Measurements from ENCODE around the gene SLC22A31.
"Not testable (repeated sequence)": the region's sequence is repeated elsewhere in the genome, so short reads cannot be mapped to it uniquely, and the experiment has no call there.

SLC22A31 gene

DNA sequence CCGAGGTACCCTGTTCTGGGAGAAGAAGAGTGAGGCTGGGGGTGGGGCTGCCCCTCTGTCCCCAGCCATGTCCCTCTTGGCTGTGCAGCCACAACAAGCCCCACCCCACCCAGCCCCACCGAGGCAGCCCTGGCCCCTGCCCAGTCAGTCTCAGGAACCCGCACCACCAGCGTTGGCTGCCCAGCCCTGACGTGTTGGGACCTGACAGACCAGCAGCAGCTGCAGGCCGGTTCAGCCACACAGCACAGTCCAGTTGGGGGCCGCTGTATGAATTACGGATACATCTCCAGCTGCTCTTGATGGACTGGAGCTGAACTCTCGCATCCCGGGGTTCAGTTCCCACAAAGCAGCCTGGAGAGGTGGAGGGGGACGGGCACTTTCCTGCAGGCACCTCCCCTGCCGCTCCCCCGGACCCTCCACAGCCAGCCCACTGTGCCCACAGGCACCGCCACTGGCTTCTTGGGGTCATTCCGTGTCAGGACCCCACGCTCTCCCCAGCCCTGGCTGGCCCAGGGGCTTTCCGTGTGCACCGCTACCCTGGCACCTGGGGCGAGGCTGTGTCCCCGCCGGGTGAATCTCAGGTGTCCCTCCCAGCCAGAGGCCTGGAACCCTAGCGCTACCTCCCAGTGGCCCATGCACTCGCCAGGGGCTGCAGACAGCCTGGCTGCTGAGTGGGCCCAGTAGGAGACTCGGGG is 21.7 kb downstream of the SLC22A31 start:
- DNase-seq (ENCODE audit: low read depth), result no peak

DNA sequence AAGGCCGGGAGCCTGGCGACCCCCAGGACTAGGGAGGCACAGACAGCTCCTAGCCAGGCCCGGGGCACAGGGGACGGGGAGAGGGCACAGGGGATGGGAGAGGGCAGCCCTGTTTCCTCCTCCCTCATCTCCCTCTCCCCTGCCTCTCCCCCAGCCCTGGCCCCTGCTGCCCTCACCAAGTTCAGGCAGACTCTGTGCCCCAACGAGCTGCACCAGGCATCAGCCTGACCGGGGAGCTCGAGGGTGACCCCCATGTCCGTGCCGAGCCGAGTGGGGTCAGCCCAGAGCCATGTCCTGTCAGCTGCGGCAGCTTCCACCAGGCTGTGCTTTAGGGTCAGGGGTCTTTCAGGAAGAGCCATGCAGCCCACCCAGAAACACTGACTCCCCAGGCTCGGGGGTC is 22.8 kb downstream of the SLC22A31 start:
- DNase-seq (ENCODE audit: low read depth), result no peak

DNA sequence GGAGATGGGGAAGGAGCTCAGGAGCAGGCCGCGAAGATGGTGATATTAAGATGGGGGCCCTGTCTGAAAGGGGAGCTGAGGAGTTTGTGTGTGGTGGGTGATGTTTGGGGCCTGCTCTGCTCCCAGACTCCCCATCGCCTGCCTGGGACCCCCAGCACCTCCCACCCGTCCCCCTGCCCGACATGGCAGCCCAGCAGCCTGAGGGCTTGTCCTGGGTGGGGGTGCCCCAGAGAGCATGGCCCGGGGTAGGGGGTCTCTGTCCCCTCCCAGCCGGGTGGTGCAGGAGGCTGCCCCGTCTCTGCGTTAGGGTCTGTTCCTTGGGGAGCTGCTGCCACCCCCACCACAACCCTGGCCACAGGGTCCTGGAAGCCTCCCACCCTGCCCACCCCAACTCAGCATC is 23.6 kb downstream of the SLC22A31 start:
- no peak for DNase-seq (ENCODE audit: low read depth)

DNA sequence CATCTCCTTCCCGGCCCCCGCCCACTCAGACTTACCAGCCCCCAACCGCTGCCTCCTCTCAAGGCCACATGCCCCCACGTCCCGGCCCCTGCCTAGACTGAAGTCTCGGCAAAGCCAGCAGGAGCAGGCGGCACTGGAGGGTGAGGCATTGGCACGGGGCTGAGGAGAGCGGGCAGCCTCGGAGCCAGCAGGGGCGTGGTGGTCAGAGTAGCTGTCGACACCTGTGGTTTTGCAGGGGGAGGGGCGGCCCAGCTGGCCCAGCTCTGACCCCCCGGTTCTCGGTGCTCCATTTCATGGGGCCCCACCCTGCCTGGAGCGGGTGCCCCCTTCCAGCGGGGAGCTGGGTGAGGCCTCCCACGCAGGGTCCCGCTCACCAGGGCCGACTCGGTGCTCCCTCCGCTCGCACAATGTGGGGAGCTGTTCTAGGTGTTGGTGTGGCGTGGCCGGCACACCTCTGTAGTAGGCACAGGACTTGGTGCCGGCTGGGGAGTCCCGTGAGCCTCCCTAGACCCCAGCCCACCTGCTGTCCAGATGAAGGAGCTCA is 24.1 kb downstream of the SLC22A31 start:
- no peak for DNase-seq (ENCODE audit: low read depth)

DNA sequence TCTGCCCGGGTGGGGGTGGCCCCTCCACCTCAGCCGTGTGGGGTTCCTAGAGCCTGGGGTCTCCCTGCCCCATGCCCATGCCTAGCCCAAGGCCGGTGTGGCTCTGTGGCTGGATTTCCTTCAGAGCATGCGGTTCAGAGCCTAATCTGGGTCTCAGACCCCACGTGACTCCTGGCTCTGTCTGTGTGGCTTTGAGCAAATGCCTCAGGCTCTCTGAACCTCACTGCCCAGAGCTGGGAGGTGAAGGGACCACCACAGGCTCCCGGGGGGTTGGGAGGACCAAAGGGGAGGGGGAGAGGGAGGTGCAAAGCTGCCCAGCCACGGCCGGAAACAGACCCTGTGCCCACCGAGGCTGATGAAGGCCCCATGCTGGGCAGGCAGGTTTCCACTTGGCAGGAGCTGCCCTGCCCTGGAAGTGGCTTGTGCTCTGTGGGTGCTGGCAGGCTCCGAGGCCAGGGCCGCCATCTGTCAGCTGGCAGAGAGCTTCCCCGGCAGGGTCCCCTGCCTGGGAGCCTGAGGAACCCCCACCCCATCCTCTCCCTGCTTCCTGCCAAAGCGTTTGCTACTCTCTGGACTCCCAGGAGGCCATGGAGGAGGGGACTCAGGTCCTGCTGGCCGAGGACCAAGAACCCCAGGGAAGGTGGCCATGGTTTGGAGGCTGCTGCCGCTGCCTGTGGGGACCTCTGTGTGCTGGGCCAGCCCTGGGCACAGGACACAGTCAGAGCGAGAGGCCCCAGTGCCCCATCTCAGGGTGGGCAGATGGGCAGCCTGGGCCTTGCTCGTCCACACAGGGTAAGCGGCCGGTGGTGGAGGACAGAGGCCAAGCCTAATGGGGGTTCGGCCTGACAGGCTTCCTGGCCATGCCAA is 24.8 kb downstream of the SLC22A31 start:
- DNase-seq (ENCODE audit: low read depth), result no peak

DNA sequence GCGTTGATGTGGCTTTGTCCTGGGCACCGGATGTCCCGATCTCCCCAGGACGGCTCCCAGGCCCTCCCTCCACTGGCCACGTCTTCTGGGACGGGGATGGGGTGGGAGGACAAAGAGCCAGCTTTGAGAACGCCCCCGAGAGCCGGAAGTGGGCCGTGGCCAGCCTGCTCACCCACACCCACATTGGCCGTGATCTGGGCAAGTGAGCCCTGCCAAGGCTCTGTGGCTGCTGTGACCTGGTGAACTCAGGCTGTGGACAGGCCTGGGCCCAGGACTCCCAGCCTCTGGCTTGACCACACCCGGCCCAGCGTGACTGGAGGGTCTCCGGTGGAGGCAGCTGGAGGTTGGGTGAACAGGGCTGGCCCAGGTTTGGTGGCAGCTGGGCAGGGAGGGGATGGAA is 25.5 kb downstream of the SLC22A31 start:
- DNase-seq (ENCODE audit: low read depth), result no peak

DNA sequence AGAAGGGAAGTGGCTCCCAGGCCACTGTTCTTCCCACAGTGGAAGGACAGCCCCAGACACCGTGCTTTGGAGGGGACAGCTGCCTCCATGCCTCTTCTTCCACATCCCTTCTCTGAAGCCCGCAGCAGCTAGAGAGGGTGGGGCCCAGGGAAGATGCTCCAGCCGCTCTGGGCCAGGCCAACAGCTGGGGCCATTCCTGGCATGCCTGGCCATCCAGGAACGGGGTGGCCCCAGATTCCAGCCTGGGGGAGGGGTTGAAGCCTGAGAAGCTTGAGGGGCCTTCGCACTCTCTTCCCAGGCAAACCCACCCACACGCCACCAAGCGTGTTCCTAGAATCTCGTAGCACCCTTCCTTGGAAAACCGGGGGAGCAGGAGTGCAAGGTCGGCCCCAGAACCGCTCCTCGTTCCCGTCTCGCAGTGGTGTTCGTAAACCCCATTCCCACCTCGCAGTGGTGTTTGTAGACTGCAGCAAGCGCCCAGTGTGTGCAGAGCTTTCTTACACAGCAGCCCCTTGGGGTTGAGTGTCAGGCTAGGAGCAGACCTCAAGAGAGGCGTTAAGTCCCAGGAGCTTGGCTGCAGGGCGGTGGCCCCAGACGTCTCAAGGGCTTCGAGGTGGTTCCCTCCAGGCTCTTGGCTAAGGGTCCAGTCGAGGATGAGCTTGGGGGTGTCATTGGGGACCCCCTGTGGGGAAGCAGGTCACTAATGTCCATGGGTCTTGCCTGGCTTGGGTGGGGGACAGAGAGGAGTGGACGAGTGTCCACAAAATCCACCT is 26.1 kb downstream of the SLC22A31 start:
- DNase-seq (ENCODE audit: low read depth), result no peak

DNA sequence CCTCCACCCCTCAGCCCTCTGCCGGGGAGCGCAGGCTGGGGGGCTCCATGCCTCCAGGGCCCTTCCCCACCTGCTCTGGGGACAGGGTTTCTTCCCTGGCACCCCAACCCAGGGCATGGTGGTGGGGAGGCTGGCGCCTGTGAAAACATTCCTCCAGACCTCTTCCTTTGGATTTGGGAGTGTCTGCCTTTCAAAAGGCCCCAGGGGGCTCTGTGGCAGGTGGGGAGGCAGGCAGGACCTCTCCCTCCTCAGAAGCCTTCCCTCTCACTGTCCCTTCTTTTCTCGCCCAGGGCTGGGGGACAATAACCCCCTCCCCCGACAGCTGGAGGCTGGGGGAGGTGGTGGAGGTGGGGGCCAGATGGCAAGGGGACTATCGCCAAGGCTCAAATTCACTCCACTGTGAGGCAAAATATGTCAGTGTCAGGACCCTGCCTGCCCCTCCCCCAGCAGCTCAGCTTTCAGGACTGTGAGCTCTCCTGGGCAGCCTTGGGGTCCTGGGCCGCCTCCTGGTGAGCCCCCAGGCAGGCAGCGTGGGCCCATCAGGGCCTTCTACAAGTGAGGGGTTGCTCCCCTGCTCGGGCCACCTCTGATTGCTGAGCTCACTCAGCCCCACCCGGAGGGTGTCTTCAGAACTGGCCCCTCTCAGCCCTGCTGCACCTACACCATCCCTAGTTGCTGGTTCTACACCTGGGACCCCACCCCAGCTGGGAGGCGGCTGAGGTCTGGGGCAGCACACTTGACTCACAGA is 27.0 kb downstream of the SLC22A31 start:
- no peak for DNase-seq (ENCODE audit: low read depth)

DNA sequence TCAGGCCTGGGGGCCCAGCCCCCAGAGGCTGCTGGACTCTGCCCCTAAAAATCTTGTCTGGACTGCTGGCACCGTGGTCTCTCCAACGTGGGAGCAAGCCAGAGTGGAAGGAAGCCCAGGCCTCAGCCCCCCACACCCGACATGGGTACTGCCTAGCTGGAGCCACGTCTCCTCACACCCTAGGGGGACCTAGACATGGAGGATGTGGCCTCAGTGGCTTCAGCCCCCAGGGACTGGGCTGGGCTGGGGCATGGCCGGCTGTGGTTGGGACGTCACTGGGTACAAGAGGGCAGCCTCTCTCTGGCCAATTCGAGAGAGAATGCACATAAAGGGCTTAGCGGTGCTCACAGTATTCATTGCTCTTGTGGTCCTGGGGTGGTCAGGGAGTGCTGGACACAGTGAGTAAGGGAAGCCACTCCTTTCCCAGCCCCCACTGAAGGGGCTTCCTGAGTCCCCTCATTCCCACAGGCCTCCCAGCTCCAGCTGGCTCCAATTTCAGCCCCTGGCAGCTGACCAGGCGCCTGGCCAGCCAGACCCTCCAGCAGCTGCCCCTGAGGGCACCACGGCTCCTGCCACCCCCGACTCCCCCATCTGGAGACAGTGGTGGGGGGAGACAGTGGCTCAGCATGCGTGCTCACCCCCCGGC is 27.7 kb downstream of the SLC22A31 start:
- no peak for DNase-seq (ENCODE audit: low read depth)

DNA sequence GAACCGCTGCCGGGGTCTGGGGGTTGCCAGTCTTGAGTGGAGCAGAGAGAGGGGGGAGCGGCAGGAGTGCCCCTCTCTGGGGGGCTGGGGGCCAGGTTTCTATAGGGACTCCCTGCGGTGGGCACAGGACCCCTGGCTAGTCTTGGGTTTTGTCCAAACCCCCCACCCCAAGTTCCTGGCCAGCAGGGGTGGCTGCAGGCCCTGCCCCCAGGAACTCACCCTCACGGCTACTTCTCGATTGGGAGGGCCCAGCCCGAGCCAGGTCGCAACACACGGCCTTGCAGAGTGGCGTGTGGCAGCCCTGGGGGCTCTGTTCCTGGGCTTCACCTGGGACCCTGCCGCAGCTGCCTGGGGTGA is 28.2 kb downstream of the SLC22A31 start:
- DNase-seq (ENCODE audit: low read depth), result no peak

DNA sequence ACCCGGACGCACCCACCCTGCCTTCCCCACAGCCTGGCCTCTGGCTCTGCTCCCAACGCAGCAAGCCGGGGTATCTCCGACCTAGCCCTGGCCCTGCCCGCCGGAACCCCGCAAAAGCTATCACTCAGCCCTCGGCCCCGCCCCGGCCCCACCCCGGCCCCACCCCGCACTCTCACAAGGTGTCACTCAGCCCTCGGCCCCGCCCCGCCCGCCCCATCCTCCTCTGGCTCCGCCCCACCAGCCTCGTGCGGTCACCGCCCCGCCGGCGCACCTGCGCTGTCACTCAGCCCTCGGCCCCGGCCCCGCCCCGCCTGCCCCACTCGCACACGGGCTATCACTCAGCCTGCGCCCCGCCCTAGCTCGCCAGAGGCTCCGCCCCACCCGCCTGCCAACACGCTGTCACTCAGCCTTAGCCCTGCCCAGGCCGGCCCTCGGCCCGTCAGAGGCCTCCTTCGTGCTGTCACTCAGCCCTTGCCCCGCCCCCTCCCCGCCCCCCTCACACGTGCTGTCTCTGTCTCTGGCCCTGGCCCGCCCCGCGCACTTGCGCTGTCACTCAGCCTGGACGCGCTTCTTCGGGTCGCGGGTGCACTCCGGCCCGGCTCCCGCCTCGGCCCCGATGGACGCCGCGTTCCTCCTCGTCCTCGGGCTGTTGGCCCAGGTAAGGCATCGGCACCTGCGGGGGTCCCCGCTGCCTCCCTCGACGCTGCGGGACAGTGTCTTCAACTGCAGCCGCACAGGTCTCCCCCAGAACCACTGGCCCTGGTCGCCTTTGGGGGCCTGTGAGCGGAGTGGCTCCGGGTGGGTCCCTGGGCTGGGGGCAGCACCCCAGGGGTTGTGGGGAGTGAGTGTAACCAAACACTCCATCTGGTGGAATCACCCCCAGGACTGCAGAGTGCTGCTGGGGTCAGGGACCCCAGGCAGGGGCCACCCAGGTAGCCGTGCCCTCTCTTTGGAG is 28.8 kb downstream of the SLC22A31 start, which contains the start of gene CDH15:
CDH15 (plus strand) TSS at position 533 of the 955 bp plus-strand sequence; CDS start at position 617, 84 bp downstream.
- peak; percentile 93 for DNase-seq (ENCODE audit: low read depth)

DNA sequence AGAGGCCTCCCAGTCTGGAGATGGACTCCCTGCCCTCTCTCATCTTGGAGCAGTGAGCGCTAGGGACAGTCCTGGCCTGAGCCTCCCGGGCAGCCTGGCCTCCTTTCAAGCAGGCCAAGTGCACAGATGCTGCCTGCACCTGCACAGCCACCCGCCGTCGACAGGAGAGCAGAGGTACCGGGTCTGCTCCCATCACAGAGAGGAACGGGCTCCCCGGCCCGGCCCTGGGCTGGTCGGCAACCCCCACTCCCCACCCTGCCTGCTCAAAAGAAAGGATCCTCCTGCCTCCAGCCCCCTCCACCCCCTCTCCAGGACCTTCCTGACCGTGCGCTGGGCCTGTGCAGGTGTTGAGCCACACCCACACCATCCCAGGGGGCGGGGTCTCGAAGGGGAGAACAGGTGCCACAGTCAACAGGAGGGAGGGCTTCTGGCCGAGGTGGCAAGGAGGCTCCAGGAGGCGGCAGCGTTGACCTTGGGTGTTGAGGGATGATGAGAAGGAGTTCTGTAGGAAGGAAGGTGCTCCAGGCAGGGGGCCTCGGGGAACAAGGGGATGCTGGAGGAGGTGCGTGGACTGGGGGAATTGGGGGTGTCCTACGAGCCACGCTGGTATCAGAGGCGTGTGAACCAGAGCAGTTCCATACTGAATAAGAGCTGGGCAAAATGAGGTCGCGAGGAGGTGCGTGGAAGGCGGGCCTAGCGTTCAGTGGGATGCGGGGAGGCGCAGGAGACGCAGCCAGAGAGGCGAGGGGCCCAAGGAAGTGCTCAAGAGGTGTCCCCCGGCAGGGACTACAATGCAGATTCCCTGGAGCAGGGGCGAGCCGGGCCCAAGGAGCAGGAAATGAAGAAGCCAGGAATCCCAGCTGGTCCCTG is 29.8 kb downstream of the SLC22A31 start:
- no peak for DNase-seq (ENCODE audit: low read depth)

DNA sequence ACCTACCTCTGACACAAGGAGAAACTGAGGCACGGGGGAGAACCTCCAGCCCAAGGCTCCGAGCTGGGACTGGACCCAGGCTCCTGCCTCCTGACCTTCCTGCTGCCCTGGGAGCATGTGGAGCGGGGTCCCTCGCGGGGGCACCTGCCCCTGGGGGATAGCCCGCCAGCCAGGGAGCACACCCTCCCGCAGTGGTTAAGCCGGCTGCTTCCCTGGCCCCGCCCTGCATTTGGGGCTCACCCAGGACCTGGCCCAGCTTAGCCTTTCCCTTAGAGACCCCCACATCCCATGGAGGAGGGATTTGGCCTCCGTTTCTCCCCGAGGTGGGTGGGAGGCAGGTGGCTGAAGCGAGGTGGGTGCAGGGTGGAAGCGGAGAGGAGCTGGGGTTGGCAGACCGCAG is 30.6 kb downstream of the SLC22A31 start:
- no peak for DNase-seq (ENCODE audit: low read depth)

DNA sequence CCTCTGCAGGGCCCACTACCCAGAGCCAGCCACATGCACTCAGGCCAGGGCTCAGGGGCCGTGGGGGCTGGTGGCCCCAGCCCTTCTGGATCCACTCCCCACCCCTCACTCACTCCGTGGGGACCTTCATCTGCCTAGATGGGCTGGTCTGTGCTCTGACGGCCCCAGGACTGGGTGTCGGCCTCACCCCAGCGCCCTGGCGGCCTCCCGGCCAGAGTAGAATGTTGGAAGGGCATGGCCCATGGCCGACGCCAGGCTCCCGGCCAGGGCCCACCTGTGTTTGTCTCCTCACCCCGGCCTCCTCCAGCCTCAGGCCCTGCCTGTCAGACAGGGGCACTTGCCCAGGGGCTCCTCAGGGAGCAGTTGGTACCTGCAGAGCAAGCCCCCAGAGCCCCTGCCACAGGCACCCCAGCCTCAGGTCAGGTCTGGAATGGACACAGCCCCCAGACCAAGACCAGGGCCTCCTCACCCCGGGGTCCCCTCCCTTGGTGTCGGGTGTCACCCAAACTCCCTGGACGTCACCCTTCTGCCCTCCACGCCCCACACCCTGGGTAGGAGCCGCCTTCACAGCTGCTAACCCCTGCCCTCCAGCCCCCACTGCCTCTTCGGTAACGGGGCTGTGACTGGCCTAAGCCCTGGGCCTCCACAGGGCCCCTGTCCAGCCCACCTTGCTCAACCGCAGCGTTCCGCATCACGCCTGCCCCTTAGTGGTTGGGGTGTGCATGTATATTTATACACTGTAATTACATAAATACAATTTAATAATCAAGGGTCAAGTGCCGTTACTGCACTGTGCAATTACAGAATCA is 31.8 kb downstream of the SLC22A31 start:
- no peak for DNase-seq (ENCODE audit: low read depth)

DNA sequence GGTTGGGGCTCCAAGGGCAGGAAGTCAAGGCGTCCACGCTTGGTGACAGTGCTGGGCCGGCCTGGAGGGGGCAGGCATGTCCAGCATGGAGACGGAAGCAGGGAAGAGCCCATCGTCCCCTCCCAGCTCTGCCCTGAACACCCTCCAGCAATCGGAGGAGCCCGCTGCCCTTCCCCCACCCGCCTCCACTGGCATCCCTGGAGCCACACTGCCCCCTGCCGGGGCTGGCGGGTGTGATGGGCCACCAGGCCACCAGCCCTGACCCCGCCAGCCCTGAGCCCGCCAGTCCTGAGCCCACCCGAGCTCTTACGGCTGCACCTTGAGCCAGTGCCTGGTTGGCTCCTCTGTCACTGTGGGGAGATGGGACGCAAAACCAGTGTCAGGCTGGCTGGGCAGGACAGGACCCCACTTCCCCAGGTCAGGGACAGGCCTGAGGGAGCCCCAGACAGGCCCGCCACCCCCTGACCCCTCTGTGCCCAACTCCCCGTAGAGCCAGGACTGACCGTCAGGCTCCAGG is 32.9 kb downstream of the SLC22A31 start:
- DNase-seq (ENCODE audit: low read depth), result peak; percentile 44

DNA sequence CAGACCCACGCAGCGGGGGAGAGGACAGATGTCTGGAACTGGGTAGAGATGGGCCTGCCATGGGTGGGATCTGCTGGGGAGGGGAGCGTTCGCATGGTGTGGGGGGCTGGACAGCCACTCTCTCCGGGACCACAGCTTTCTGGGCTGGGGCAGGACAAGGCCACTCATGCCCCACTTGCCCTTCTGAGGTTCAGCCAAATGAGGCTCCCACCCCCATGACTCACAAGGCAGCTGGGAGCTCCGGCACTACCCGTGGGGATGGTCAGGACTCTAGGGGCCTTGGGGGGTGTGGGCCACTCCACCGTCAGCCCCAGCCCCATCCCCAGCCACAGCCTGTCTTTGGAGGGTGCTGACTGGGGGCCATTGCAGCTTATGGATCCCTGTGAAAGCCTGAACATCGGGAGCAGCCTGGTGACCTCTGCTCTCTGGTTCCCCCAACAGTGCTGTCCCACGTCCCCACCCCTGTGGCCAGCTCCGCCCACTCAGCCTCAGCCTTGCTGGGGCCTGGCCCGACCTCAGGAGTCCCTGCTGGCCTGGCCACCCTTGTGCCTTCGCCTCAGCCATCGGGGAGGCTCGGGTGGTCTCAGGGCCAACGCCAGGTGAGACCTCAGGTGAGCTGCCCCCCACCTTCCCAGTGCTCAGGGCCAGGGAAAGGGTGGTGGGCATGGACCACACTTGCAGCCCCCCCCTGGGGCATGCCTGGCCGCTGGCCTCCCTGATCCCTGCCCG is 33.5 kb downstream of the SLC22A31 start:
- DNase-seq (ENCODE audit: low read depth), result no peak

DNA sequence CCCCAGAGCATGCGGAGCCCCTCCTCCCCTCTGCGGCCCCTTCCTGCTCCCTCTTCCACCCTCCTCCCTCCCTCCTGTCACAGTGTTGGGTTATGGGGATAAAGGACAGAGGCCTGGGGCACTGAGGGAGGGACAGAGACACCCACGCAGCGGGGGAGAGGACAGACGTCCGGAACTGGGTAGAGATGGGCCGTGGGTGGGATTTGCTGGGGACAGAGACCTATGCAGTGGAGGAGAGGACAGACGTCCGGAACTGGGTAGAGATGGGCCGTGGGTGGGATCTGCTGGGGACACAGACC is 34.7 kb downstream of the SLC22A31 start:
- not testable (repeated sequence) for DNase-seq (ENCODE audit: low read depth)
